OCI-LY3 (cell line): ENCODE results near the gene TRPM5.

ENCODE experiments used
- CTCF ChIP-seq: fragments of 200-600, 300-600 bp; sonication (generic); IDR thresholded peaks from 2 replicates; pipeline ENCODE4 v1.5.1; 2014; ENCODE audit warnings: antibody characterized with exemption, low read length, low read depth
- EZH2phosphoT487 ChIP-seq: fragments of 200-600 bp; shearing (Covaris generic); IDR thresholded peaks from 2 replicates; pipeline ENCODE4 v1.6.1; 2018; ENCODE audit warnings: antibody characterized with exemption, mixed run types, low read depth

- no peak for TF ChIP-seq CTCF
- no peak for TF ChIP-seq EZH2phosphoT487
Observed at GRCh38 chr11:2442589-2442988, 1.7 kb downstream of the TRPM5 start.
